HG03432 (cell line): Measurements from ENCODE around the gene SLC9C1.

ENCODE experiments used
- ATAC-seq: cut with Tn5 transposase; IDR thresholded peaks from one replicate; pipeline ENCODE4 v1.9.1; 2021; ENCODE audit warnings: mild to moderate bottlenecking, moderate library complexity; ENCODE audit not compliant: unreplicated experiment

Gene SLC9C1

DNA sequence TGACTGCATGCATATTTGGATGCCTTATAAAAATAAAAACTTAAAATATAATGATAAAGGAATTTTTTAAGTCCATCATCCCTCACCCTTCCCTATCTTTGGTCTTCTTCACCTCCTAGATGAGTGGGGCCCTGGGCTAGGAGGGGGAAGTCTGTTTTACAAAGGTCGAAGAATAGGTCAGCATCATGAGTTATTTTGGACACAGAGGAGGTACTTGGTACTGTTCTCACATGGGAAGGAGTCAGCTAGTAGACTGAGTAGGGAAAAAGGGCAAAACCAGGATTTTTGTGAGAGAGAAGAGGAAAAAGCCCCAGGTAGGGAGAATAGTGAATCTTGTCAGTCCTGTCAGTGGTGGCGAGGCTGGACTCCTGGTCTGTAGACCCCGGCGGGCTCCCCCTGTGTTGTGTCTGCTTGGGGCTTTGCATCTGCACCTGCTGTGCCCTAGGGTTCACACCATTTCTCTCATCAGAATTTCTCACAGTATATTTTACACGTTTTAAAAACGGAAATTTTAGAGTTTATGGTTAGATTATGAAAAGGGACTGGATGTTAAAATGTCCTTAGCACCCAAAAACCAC, 178.1 kb downstream of the SLC9C1 start:
- peak; percentile 18 for ATAC-seq

DNA sequence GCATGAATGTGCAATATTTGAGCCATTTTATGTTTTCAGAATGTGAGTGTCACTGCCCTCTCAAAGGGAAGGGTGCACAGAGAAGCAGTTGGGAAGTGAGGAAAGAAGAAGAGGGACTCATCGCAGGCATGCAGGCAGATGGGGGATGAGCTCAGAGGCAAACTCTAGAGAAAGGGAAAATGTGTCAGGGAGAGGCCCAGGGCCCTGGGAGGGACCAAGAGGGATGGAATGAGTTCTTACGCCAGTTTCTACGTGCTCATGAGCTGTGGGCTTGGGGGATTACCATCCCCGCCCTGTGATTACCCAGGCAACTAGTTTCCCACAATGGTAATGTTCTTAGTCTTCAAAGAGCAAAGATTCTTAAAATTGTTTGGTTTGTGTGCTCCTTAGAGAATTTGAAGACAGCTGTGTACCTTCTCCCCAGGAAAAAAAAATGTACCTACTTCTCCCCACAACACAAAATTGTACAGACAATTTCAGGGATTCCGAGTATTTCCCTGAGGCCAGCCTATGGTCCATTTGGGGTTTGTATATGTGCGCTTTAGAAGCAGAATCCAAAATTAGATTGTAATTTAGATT, 178.8 kb downstream of the SLC9C1 start:
- peak; percentile 39 for ATAC-seq

DNA sequence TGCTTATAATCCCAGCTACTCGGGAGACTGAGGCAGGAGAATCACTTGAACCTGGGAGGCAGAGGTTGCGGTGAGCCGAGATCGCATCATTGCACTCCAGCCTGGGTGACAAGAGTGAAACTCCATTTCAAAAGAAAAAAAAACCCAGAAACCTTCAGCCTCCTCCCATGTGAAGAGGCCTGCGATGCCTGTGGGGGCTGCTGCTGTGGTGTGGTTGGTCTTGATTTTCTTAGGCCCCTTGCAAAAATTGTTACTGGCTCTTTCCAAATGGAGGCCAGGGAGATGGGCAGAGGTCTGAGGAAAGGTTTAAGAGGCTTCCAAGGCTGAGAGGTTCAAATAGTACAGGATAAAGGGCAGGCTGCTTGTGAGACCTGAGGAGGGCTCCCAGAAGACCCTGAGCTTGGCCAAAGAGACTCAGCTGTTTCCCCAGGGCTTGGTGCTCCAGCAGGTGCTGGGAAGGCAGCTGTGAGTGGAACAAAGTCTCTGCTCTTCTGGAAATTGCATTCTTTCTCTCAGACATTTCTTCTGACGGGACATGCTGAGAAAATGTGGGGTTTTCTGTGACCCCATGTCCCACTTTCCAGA, 179.3 kb downstream of the SLC9C1 start:
- peak; percentile 27 for ATAC-seq

DNA sequence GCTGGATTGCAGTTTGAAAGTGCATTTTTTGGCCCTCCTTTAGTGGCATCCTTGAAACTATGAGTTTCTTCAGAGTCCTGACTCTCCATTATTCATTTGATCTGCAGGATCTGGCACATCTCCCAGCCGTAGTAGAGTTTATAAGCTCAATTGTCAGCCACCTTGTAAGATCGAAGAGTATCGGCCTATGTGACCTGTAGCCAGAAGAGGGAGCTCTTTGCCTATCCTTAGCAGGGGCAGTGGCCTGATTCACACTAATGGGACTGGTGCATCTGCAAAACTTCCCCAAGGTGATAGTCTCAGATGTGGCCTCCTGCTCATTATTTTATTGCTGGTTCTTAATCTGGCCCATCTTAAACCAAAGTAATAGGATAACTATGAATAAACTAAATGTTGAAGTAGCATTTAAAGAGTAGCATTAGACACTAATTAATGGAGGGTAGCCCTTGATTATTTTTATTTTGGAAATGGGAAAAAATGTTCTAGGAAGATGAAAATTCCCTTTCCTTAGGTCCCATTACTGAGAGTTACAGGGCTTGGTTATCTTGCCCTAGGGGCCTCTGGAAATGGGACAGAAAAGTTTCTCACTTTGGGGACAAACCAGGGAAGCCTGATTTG, 182.1 kb downstream of the SLC9C1 start:
- ATAC-seq = peak; percentile 40

DNA sequence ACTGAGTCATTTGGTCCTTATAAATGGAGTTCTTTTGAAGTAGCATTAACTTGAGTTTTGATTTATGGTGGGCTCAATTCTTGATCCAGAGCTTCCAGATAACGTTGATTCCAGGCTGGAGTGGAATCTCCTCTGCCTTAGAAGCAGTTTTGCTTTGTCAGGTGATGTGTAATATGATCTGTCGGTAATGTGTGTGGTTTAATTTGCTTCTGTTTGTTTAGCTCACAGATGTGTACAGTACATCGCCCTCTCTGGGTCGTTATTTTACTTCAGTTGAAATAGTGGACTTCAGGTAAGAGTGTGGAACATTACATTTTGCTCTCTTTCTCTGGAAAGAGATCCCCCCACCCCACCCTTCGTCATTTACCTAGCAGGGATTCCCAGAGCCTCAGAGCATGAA, 184.7 kb downstream of the SLC9C1 start:
- no peak for ATAC-seq

DNA sequence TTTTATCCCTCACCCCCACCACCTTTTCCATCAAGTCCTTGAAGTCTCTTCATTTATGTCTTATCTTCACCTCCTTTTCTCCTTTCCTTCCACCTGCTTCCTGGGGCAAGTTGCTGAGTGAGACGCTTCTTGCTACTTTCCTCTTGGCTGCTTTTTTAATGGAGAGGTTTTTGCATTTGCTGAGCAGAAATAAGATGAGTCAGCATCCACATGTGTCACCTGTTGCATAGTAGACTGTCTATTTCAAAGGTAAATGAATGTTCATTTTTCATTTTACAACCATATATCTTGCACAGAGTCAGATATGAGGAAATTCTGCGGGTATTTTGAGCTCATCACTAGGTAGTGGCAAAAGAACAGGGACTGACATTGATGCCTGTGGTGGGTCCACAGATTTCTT, 189.2 kb downstream of the SLC9C1 start:
- ATAC-seq = no peak

DNA sequence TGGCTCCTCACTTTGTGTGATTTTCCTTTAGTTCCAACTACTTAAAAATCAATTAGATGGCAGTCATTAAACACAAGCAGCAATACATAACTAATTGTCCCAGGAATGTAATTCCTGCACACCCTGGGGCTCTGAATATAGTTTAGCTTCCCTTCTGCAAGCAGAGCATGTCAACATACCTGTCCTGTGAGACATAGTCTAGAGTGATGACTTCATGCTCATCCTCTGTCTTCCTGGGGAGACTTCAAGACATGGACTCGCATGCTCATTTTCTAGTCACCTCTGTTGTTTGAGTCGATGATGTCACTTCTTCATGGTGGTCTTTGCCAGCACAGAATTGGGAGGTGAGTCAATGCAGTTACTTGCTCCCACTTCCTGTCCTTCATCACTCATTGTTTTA, 192.1 kb downstream of the SLC9C1 start:
- no peak for ATAC-seq

DNA sequence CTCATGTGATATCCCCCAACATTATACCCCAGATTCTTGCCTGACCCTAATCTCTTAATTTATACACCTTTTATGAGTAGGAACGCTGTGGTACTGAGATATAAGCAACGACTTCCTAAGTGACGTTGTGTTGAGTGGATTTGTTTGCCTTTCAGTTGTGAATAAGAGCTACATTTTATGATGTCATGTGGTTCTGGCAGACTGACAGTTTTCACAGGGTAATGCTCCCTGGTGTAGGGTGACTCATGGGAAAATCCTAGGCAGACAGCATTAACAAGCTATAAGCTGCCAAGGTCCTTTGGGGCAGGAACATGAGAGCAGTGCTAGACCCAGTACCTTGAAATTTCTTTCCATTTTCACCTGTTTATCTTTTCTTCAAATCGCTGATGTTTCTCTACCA, 196.6 kb downstream of the SLC9C1 start:
- ATAC-seq = peak; percentile 66

DNA sequence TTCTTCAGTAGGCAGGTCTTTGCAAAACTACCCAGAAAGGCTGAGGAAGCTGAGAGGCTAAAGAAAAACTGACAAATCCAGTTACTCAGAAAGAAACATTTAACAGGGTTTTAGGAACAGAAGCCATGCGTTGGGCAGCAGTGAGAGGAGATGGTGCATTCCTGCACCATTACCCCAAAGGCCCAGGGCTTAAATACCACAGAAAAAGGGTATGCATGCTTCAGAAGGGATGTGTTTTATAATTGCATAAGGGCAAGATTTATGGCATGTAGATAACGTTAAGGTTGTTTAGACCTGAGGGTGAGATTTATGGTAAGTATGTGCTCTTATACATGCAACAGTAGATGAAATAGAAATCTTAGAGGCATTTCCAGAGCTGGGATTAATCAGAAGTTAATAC, 197.8 kb downstream of the SLC9C1 start:
- ATAC-seq = no peak

DNA sequence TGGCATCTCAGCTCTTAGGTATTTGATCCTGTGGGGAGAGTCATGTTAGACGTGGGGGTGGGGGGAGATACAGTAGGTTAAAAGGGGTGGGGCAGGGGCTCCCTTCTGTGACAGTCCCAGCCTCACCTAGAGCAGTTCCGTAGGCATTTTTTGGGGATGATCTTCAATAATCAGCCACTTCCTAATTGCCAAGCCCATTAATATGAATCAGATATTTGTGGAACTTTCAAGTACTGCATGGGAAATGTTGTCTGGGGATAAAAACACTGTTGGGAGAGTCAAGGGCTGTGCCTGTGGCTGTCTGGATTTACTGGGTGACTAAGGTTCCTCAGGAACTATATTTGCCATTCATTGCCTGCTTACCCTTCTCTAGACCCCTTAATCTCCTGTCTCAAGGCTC, 198.3 kb downstream of the SLC9C1 start:
- ATAC-seq = no peak

DNA sequence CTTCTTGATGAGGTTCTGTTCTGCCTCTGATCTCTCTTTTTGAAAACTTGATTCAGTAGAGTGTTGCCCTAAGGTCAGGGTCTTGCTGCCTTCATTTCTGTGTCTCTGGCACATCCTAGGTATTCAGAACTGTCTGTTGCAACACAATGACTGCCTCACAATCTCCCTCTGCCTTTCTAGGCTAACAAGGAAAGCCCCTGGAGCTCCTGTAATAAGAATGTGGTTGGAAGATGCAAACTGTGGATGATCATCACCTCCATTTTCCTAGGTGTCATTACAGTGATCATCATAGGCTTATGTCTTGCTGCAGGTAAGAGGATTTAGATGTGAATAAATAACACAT, 200.9 kb downstream of the SLC9C1 start:
- no peak for ATAC-seq

DNA sequence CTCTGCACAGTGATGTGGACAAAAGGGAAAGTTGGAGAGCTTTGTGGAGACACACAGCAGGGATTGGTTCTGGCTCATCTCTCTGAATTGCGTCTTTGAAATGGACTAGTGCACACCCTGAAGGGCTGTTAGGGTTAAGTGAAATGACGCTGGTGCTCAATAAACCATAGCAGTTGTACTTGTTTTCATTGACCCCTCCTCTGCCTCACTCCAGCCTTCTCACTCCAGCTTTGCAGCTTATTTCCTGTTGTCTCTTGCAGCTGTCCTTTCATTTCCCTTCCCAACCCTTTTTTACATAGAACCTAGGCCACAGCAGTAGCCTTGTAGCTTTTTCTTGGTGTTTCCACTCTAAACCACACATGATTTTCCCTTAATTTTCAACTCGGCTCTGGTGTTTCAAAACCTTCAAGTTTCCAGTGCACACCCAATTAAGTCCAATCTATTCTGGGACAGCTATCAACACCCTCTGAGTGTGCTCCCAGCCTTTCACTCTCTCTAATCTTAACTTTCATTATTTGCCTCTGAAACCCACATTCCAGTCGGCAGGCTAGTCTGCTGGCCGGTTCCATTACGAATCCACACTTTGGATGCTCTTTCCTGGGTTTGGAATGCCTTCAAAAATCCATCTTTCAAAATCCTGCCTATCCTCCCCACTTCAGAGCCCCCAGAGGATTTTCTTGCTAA, 201.4 kb downstream of the SLC9C1 start:
- peak; percentile 50 for ATAC-seq

DNA sequence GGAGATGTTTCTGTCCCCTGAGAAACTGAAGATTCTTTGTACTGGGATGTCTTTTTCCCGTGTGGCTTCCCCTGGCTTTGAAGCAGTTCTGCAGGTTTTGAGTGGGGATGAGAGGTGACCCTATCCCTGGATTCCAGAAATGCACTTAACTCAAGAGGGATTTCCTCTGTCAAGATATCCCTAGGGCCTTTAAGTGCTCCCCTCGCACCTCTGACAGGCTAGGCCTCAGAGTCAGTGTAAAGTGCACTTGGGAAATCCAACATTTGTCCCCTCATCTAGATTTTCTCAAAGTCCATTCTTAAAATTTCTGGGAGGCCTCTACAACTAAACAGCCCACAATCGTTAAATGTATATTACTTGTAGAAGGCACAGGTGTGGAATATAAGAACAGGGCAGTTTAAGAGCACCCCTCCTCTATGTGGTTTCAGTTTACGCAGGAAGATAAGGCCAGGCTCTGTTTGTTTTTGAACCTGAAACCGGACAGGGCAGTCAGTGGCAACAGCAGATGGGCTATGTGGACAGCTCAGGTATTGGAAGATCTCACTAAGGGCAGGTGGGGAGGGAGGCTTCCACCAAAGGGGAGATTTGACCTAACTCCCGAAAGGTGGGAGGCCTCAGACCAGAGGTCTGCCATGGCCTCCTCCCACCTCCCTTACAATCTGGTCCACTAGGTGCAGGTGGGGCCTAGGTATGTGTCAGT, 203.0 kb downstream of the SLC9C1 start:
- no peak for ATAC-seq
